Karpas-422 (cell line): ENCODE results near the gene DRD4. TPM values are rescaled to one million over a fixed set of nuclear protein-coding genes. Genes with fewer than 3 reads are reported as not detected.

ENCODE experiments used
- DNase-seq: peaks from one replicate; pipeline ENCODE4 v3.0.0-alpha.2; 2015
- H2AFZ ChIP-seq: fragments of 200-600 bp; sonication (generic); 2 replicates; pipeline ENCODE4 v1.6.1; 2014; ENCODE audit warnings: antibody characterized with exemption, low read length, mixed read lengths
- H3K27ac ChIP-seq: fragments of 200-600 bp; sonication (generic); 2 replicates; pipeline ENCODE4 v1.5.1; 2014; ENCODE audit warnings: mild to moderate bottlenecking, low read length, moderate library complexity
- H3K27me3 ChIP-seq: fragments of 200-600 bp; sonication (generic); 2 replicates; pipeline ENCODE4 v1.6.1; 2014; ENCODE audit warnings: low read length, mixed read lengths
- H3K36me3 ChIP-seq: fragments of 200-600 bp; sonication (generic); 2 replicates; pipeline ENCODE4 v1.6.1; 2014; ENCODE audit warnings: low read length, mixed read lengths; ENCODE audit not compliant: insufficient read depth
- H3K4me1 ChIP-seq: fragments of 200-600 bp; sonication (generic); 2 replicates; pipeline ENCODE4 v1.6.1; 2014; ENCODE audit warnings: mild to moderate bottlenecking, low read length, mixed read lengths
- H3K4me2 ChIP-seq: fragments of 200-600 bp; sonication (generic); 2 replicates; pipeline ENCODE4 v1.6.1; 2014; ENCODE audit warnings: low read length, low read depth, mild to moderate bottlenecking; ENCODE audit not compliant: poor library complexity, severe bottlenecking
- H3K4me3 ChIP-seq: fragments of 200-600 bp; sonication (generic); 2 replicates; pipeline ENCODE4 v1.5.1; 2014; ENCODE audit warnings: mild to moderate bottlenecking, antibody characterized with exemption, low read length, mixed read lengths
- H3K79me2 ChIP-seq: fragments of 200-600 bp; sonication (generic); 2 replicates; pipeline ENCODE4 v1.6.1; 2014; ENCODE audit warnings: mild to moderate bottlenecking, low read length, mixed read lengths
- H3K9ac ChIP-seq: fragments of 200-600 bp; sonication (generic); 2 replicates; pipeline ENCODE4 v1.6.0; 2014; ENCODE audit warnings: low read length
- H3K9me2 ChIP-seq: fragments of 200-600 bp; sonication (generic), shearing (Covaris generic); replicated peaks from 2 replicates; pipeline ENCODE4 v1.6.0; 2014; ENCODE audit warnings: mild to moderate bottlenecking, low read length, moderate library complexity; ENCODE audit not compliant: insufficient read depth
- H3K9me3 ChIP-seq: fragments of 300-700, 200-600 bp; sonication (generic); 2 replicates; pipeline ENCODE4 v1.6.1; 2014; ENCODE audit warnings: low read length, mixed read lengths
- H4K20me1 ChIP-seq: fragments of 200-600 bp; sonication (generic); 2 replicates; pipeline ENCODE4 v1.6.1; 2014; ENCODE audit warnings: mild to moderate bottlenecking, antibody characterized with exemption, low read length, low read depth; ENCODE audit not compliant: insufficient read depth
- total RNA-seq: library from RNA; depleted of rRNA; stranded (reverse); fragments of >200 nt; shearing (Covaris generic); gene quantifications from 2 replicates; pipeline ENCODE4 v1.2.3, GENCODE V29; 2014; ENCODE audit warnings: low replicate concordance

DRD4 gene
- total RNA-seq, 1 experiment from 2014 or later: not detected

DNA sequence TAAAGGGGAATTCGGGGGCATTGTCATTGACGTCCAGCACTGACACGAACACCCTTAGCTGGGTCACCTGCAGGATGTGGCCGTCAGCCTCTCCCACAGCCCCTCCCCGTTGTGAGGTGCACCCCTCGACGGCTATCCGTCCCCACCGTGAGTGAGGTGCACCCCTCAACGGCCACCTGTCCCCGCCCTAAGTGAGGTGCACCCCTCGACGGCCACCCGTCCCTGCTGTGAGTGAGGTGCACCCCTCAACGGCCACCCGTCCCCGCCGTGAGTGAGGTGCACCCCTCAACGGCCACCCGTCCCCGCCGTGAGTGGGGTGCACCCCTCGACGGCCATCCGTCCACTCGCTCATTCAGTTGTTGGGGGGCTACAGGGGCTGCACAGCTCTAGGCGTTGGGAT is 15.2 kb upstream of the DRD4 start:
- Histone ChIP-seq H3K9ac (no peak overlapping the region), H3K27me3 (no peaks in the 10 kb centered on the region), H3K9me3 (no peaks in the 10 kb centered on the region), H3K36me3 (no peaks in the 10 kb centered on the region), H2AFZ (no peak overlapping the region), H4K20me1 (no peaks in the 10 kb centered on the region), H3K4me2 (no peak overlapping the region), H3K4me1 (no peaks in the 10 kb centered on the region), H3K27ac (no peak overlapping the region), H3K9me2 (no peaks in the 10 kb centered on the region), H3K4me3 (no peak overlapping the region), H3K79me2 (peaks cover 3% of the 10 kb centered on the region; the same call in 1 of the 2 replicates)
- no peak for DNase-seq

GRCh38 chr11:623349-623869 is 13.7 kb upstream of the DRD4 start:
- Histone ChIP-seq H2AFZ (no peak overlapping the region), H4K20me1 (no peaks in the 10 kb centered on the region), H3K9me2 (no peaks in the 10 kb centered on the region), H3K79me2 (no peaks in the 10 kb centered on the region), H3K9ac (no peak overlapping the region), H3K4me2 (no peak overlapping the region), H3K27ac (no peak overlapping the region), H3K27me3 (no peaks in the 10 kb centered on the region), H3K9me3 (no peaks in the 10 kb centered on the region), H3K4me1 (no peaks in the 10 kb centered on the region), H3K36me3 (no peaks in the 10 kb centered on the region), H3K4me3 (no peak overlapping the region)
- DNase-seq: no peak

DNA sequence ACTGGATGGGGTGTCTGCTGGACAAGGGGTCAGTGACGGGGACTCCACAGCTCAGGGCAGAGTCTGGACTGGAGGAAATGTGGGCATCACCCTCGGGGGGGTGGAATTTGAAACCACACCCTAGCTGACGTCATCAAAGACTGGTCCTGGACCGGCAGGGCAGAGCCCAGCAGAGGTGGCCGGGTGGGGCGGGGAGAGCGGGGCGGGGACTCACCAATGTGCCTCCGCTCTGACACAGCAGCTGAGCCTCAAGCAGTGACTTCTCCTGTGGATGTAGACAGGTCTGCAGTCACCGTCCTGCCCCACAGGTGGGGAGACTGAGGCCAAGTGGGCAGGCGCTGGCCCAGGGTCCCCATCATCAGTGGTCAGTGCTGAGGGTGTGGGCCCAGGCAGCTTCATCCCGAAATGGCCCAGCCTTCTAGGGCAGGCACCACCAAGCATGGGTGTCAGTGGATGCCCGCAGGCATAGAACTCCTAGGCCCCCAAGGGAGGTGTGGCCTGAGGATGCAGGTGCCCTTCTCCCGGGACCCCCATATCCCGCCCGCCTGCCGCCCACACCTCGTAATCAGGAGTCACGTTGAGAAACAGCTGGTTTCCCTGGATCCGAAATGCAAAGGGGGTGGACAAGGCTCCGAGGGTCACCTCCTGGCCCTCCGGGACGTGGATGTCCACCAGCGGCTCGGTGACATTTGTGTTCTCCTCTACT is 12.9 kb upstream of the DRD4 start:
- no peak overlapping the region for H3K9ac ChIP-seq
- H3K9me2 ChIP-seq: no peaks in the 10 kb centered on the region
- no peak for DNase-seq

GRCh38 chr11:624705-625635 is 12.1 kb upstream of the DRD4 start, which contains the start of gene CDHR5:
TSS of gene CDHR5 (minus strand) at chr11:624955. CDS start at chr11:624902, 53 bp downstream.
- Histone ChIP-seq H3K4me3 (no peak within 1 kb of the TSS), H4K20me1 (no peaks in the 10 kb centered on the region), H2AFZ (no peak within 1 kb of the TSS), H3K4me2 (no peak within 1 kb of the TSS), H3K27ac (no peak within 1 kb of the TSS), H3K9ac (no peak within 1 kb of the TSS), H3K4me1 (no peaks in the 10 kb centered on the region), H3K27me3 (no peaks in the 10 kb centered on the region), H3K36me3 (no peaks in the 10 kb centered on the region), H3K9me2 (no peaks in the 10 kb centered on the region), H3K79me2 (no peaks in the 10 kb centered on the region), H3K9me3 (no peaks in the 10 kb centered on the region)
- no peak for DNase-seq

More for the DNA sequence above, 12.9 kb upstream of the DRD4 start:
- H4K20me1 ChIP-seq: no peaks in the 10 kb centered on the region
- no peaks in the 10 kb centered on the region for H3K36me3 ChIP-seq
- no peaks in the 10 kb centered on the region for H3K79me2 ChIP-seq
- no peaks in the 10 kb centered on the region for H3K27me3 ChIP-seq
- no peak overlapping the region for H2AFZ ChIP-seq
- no peak overlapping the region for H3K4me2 ChIP-seq
- no peak overlapping the region for H3K4me3 ChIP-seq
- H3K27ac ChIP-seq: no peak overlapping the region
- no peaks in the 10 kb centered on the region for H3K9me3 ChIP-seq
- H3K4me1 ChIP-seq: no peaks in the 10 kb centered on the region

DNA sequence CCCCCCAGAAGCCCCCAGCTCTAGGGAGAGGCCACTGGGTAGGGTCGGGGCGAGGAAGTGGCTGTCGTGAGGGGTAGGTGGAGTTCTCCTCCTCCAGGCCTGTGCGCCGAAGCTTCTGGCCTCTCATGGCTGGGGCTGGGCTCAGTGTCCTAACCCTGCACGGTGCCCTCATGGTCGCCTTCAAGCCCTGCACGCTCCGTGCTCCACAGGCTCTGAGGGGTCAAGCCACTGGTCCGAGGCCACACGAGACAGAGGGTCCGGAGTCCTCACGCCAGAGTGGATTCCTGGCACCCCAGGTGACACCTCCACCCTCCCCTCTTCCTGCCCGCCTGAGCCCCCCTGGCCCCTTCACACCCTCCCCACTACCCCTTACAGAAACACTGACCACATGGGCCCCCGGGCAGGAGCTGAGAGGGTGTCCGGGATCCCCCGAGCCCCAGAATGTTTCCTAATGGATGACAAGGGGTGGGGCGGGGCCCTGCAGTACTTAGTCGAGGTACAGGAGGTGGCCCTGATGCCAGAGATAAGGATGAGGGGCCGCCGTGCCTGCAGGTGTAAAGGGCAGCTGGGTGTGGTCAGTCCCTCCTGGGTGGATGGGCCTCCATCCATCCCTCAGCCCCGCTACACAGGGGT is 11.3 kb upstream of the DRD4 start:
- Histone ChIP-seq H3K9me3 (no peaks in the 10 kb centered on the region), H3K36me3 (no peaks in the 10 kb centered on the region), H2AFZ (no peak overlapping the region), H3K9ac (no peak overlapping the region), H3K4me2 (no peak overlapping the region), H3K27ac (no peak overlapping the region), H3K27me3 (no peaks in the 10 kb centered on the region), H3K4me1 (no peaks in the 10 kb centered on the region), H3K9me2 (no peaks in the 10 kb centered on the region), H4K20me1 (no peaks in the 10 kb centered on the region), H3K79me2 (no peaks in the 10 kb centered on the region), H3K4me3 (no peak overlapping the region)
- no peak for DNase-seq

- H3K4me2 ChIP-seq: no peak within 1 kb of the TSS
- H3K27ac ChIP-seq: no peak within 1 kb of the TSS
- H3K9me2 ChIP-seq: no peaks in the 10 kb centered on the region
- no peaks in the 10 kb centered on the region for H3K4me1 ChIP-seq
- no peak within 1 kb of the TSS for H3K9ac ChIP-seq
- no peaks in the 10 kb centered on the region for H3K27me3 ChIP-seq
- H3K4me3 ChIP-seq: no peak within 1 kb of the TSS
- no peaks in the 10 kb centered on the region for H3K79me2 ChIP-seq
- no peaks in the 10 kb centered on the region for H4K20me1 ChIP-seq
- no peaks in the 10 kb centered on the region for H3K36me3 ChIP-seq
- H3K9me3 ChIP-seq: no peaks in the 10 kb centered on the region
- H2AFZ ChIP-seq: no peak within 1 kb of the TSS
- no peak for DNase-seq
These were observed 10.4 kb upstream of the DRD4 start, which contains the start of gene SCT for GRCh38 chr11:626475-627307. TSS of gene SCT (minus strand) at chr11:627181. CDS start at chr11:627143, 38 bp downstream.

DNA sequence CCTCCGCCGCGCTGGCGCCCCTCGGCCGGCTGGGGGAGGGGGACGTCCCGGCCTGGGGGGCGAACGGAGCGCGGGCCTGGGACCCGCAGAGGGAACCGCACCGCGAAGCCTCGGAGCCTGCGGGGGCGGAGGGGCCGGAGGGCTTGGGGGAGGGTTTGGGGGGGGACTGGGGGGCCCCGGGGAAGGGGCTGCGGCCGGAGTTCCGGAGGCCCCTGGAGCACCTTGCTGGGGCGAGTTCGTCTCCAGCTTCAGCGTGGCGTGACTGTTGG is 9.8 kb upstream of the DRD4 start:
- Histone ChIP-seq H2AFZ (no peak overlapping the region), H3K27me3 (no peaks in the 10 kb centered on the region), H3K9me2 (no peaks in the 10 kb centered on the region), H3K9me3 (no peaks in the 10 kb centered on the region), H3K4me2 (no peak overlapping the region), H3K27ac (no peak overlapping the region), H3K4me1 (no peaks in the 10 kb centered on the region), H3K9ac (no peak overlapping the region), H4K20me1 (no peaks in the 10 kb centered on the region), H3K4me3 (no peak overlapping the region), H3K36me3 (no peaks in the 10 kb centered on the region), H3K79me2 (no peaks in the 10 kb centered on the region)
- DNase-seq: no peak
